ENCODE results near the gene ITPK1. TPM values are rescaled to one million over a fixed set of nuclear protein-coding genes. Genes with fewer than 3 reads are reported as not detected.

Gene ITPK1
- total RNA-seq, 1 experiment from 2014 or later, result 25.9 TPM

DNA sequence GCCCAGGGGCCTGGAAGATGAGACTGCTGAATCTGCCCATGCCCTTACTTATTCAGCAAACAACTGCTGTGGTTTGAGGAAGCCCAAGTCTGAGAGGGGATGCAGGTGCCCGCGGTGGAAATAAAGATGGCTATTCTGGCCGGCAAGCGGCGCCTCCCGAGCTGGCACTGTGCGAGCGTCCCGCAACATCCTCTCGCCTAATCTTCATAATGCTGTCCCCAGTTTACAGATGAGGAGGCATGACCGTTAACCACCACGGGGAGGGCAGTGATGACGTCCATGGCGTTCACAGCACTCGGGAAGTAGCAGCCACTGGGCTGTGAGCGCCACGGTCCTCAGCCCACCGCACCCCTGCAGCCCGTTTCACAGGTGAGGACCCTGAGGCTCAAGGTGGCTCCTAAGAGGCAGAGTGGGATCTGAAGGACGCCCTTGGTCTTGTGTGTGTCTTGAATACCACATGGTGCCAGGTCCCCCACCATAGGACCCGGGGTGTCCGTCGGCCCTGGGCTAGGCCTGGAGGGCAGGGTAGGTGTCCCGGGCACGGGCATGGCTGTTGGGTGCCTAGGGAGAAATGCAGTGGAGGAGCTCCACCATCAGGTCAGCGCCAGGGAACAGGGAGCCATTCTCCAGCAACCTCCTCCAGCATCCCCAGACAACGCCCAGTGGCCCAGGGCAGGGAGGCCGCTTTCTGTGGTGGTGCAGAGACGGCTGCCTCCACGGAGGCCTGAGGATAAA, 172.6 kb downstream of the ITPK1 start:
- no peak overlapping the region for H3K27ac ChIP-seq (ENCODE audit: low read length)
- in situ Hi-C loops (cut with HindIII; ENCODE audit: low pct_unique_long_range_greater_than_20kb, low sequenced_read_pairs), result no loop called here
- no peaks in the 10 kb centered on the region for H3K27me3 ChIP-seq (ENCODE audit: control insufficient read depth, insufficient read depth, low read length)
- BruUV-seq (replicated peaks), result no TSS peak
- no peaks in the 10 kb centered on the region for H3K36me3 ChIP-seq (ENCODE audit: control insufficient read depth, insufficient read depth, low read length)
- TF ChIP-seq SIN3A (IDR thresholded peaks at IDR 0.05; ENCODE audit: borderline replicate concordance, insufficient read depth, low read depth, low read length), result no peak
- TF ChIP-seq, protein P1, sequence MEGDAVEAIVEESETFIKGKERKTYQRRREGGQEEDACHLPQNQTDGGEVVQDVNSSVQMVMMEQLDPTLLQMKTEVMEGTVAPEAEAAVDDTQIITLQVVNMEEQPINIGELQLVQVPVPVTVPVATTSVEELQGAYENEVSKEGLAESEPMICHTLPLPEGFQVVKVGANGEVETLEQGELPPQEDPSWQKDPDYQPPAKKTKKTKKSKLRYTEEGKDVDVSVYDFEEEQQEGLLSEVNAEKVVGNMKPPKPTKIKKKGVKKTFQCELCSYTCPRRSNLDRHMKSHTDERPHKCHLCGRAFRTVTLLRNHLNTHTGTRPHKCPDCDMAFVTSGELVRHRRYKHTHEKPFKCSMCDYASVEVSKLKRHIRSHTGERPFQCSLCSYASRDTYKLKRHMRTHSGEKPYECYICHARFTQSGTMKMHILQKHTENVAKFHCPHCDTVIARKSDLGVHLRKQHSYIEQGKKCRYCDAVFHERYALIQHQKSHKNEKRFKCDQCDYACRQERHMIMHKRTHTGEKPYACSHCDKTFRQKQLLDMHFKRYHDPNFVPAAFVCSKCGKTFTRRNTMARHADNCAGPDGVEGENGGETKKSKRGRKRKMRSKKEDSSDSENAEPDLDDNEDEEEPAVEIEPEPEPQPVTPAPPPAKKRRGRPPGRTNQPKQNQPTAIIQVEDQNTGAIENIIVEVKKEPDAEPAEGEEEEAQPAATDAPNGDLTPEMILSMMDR (IDR thresholded peaks at IDR 0.05), result no peak
- no peak for TF ChIP-seq POLR2AphosphoS5 (IDR thresholded peaks at IDR 0.05; ENCODE audit: low read depth, low read length)
- H3K4me1 ChIP-seq (ENCODE audit: control insufficient read depth, insufficient read depth, low read length), result no peaks in the 10 kb centered on the region
- no peak overlapping the region for H3K4me3 ChIP-seq (ENCODE audit: low read depth in 2 of 2, low read length in 2 of 2)
- POLR2A ChIA-PET, result no interaction called here
- intact Hi-C loops (cut with micrococcal nuclease; ENCODE audit: unreplicated experiment), result no loop called here
- CTCF ChIA-PET, result no interaction called here
- no peak for DNase-seq (ENCODE audit: low read depth, low spot score)
- H3K9me3 ChIP-seq (ENCODE audit: control insufficient read depth, insufficient read depth, low read depth, low read length), result no peaks in the 10 kb centered on the region
- no peak for ATAC-seq

DNA sequence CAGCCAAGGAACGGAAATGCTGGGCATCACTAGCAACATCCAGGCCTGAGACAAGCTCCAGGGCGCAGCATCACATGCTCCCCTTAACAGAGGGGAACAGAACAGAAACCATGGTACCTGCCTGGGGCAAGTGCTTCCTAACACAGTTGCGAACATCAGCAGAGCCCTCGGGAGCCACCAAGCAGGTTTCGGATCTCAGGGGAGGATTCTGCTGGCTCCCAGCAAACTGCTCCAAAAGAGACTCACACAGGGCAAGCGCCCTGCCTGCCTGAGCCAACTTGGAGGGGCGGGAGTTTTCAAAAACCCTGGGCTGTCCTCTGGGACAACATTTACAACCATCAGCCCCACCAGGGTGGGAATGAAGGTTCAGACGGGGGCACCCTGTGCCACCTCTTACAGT, 173.1 kb downstream of the ITPK1 start:
- no peaks in the 10 kb centered on the region for H3K9me3 ChIP-seq (ENCODE audit: control insufficient read depth, insufficient read depth, low read depth, low read length)
- CTCF ChIA-PET, result no interaction called here
- DNase-seq (ENCODE audit: low read depth, low spot score), result no peak
- no peaks in the 10 kb centered on the region for H3K27me3 ChIP-seq (ENCODE audit: control insufficient read depth, insufficient read depth, low read length)
- intact Hi-C loops (cut with micrococcal nuclease; ENCODE audit: unreplicated experiment), result no loop called here
- TF ChIP-seq TCF7L2 (IDR thresholded peaks at IDR 0.05; ENCODE audit: low read depth, low read length) (no peak), POLR2AphosphoS5 (IDR thresholded peaks at IDR 0.05; ENCODE audit: low read depth, low read length) (no peak), SIN3A (IDR thresholded peaks at IDR 0.05; ENCODE audit: borderline replicate concordance, insufficient read depth, low read depth, low read length) (no peak)
- TF ChIP-seq, protein P1 (IDR thresholded peaks at IDR 0.05), result no peak
- TF ChIP-seq, protein P2, sequence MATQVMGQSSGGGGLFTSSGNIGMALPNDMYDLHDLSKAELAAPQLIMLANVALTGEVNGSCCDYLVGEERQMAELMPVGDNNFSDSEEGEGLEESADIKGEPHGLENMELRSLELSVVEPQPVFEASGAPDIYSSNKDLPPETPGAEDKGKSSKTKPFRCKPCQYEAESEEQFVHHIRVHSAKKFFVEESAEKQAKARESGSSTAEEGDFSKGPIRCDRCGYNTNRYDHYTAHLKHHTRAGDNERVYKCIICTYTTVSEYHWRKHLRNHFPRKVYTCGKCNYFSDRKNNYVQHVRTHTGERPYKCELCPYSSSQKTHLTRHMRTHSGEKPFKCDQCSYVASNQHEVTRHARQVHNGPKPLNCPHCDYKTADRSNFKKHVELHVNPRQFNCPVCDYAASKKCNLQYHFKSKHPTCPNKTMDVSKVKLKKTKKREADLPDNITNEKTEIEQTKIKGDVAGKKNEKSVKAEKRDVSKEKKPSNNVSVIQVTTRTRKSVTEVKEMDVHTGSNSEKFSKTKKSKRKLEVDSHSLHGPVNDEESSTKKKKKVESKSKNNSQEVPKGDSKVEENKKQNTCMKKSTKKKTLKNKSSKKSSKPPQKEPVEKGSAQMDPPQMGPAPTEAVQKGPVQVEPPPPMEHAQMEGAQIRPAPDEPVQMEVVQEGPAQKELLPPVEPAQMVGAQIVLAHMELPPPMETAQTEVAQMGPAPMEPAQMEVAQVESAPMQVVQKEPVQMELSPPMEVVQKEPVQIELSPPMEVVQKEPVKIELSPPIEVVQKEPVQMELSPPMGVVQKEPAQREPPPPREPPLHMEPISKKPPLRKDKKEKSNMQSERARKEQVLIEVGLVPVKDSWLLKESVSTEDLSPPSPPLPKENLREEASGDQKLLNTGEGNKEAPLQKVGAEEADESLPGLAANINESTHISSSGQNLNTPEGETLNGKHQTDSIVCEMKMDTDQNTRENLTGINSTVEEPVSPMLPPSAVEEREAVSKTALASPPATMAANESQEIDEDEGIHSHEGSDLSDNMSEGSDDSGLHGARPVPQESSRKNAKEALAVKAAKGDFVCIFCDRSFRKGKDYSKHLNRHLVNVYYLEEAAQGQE (IDR thresholded peaks at IDR 0.05; ENCODE audit: insufficient read depth in 1 of 2, low read depth in 2 of 2, low read length in 1 of 2), result no peak
- in situ Hi-C loops (cut with HindIII; ENCODE audit: low pct_unique_long_range_greater_than_20kb, low sequenced_read_pairs), result no loop called here
- no TSS peak for BruUV-seq (replicated peaks)
- POLR2A ChIA-PET, result no interaction called here
- H3K4me1 ChIP-seq (ENCODE audit: control insufficient read depth, insufficient read depth, low read length), result no peaks in the 10 kb centered on the region
- ATAC-seq, result no peak
- no peak overlapping the region for H3K27ac ChIP-seq (ENCODE audit: low read length)
- no peaks in the 10 kb centered on the region for H3K36me3 ChIP-seq (ENCODE audit: control insufficient read depth, insufficient read depth, low read length)
- no peak overlapping the region for H3K4me3 ChIP-seq (ENCODE audit: low read depth in 2 of 2, low read length in 2 of 2)

Data from Panc1 (cell line).